HepG2 (cell line): Measurements from ENCODE around the gene CUL1. TPM values are rescaled to one million over a fixed set of nuclear protein-coding genes. Genes with fewer than 3 reads are reported as not detected.

Experiments
- BCL6 ChIP-seq: IDR thresholded peaks from 2 replicates; pipeline ENCODE4 v1.6.1; 2016; ENCODE audit warnings: missing genetic modification reagents, missing compliant biosample characterization
- KDM6A ChIP-seq: IDR thresholded peaks from 2 replicates; pipeline ENCODE4 v1.6.1; 2016; ENCODE audit warnings: low read depth
- KLF11 ChIP-seq: IDR thresholded peaks from 2 replicates; pipeline ENCODE4 v1.6.1; 2016; ENCODE audit warnings: missing compliant biosample characterization
- MAFK ChIP-seq, 2 experiments: IDR thresholded peaks in 1 of 2; conservative IDR thresholded peaks in 1 of 2; 2 replicates each; pipeline ENCODE4 v1.6.1; 2011; ENCODE audit warnings: improper control_type of control experiment in 2 of 2, low read length in 2 of 2
- PAF1 ChIP-seq: IDR thresholded peaks from 2 replicates; pipeline ENCODE4 v1.6.1; 2016; ENCODE audit warnings: missing genetic modification reagents, missing compliant biosample characterization
- PTBP1 ChIP-seq: fragments of 200-400 bp; formaldehyde crosslinking; IDR thresholded peaks from 2 replicates; pipeline ENCODE4 v1.6.1; 2018; ENCODE audit warnings: low read length, low read depth; ENCODE audit not compliant: poor library complexity, severe bottlenecking
- THYN1 ChIP-seq: sonication (generic); formaldehyde crosslinking; IDR thresholded peaks from 2 replicates; pipeline ENCODE4 v1.8.1; 2023; ENCODE audit warnings: low read depth, mild to moderate bottlenecking, moderate library complexity, missing genetic modification reagents, borderline replicate concordance
- XRCC5 ChIP-seq: fragments of 200-400 bp; formaldehyde crosslinking; optimal IDR thresholded peaks from 2 replicates; pipeline ENCODE3; 2017; ENCODE audit warnings: mild to moderate bottlenecking, low read length
- ZFP36L2 ChIP-seq: sonication (generic); formaldehyde crosslinking; IDR thresholded peaks from 2 replicates; pipeline ENCODE4 v1.4.0; 2020; ENCODE audit warnings: missing genetic modification reagents
- ZFP90 ChIP-seq: sonication (generic); formaldehyde crosslinking; IDR thresholded peaks from 2 replicates; pipeline ENCODE4 v1.8.0; 2022; ENCODE audit warnings: missing genetic modification reagents, mild to moderate bottlenecking, inconsistent platforms, borderline replicate concordance
- ZNF335 ChIP-seq: sonication (generic); formaldehyde crosslinking; IDR thresholded peaks from 2 replicates; pipeline ENCODE4 v1.4.0; 2020; ENCODE audit warnings: missing genetic modification reagents
- ZNF546 ChIP-seq: sonication (generic); formaldehyde crosslinking; conservative IDR thresholded peaks from 2 replicates; pipeline ENCODE4 v1.8.1; 2023; ENCODE audit warnings: mild to moderate bottlenecking, missing genetic modification reagents
- ZNF550 ChIP-seq: sonication (generic); formaldehyde crosslinking; IDR thresholded peaks from 2 replicates; pipeline ENCODE4 v1.4.0; 2020; ENCODE audit warnings: mild to moderate bottlenecking, missing genetic modification reagents, borderline replicate concordance
- ZNF768 ChIP-seq: sonication (generic); formaldehyde crosslinking; IDR thresholded peaks from 2 replicates; pipeline ENCODE4 v1.4.0; 2020; ENCODE audit warnings: missing genetic modification reagents
- polyA plus RNA-seq, 8 experiments: library from polyadenylated mRNA; depleted of rRNA in 3 of 8; stranded (reverse) in 7 of 8; unstranded in 1 of 8; fragments of >200 nt; fragmentation: Illumina TruSeq in 4 of 8; extraction: Trizol in 4 of 8; gene quantifications; 2 replicates each; pipeline versions ENCODE4 v1.2.1 to v1.2.3, GENCODE V29; 2011 to 2016; ENCODE audit warnings: low read depth in 4 of 8, missing spikeins in 1 of 8, mixed read lengths in 1 of 8; ENCODE audit not compliant: insufficient read depth in 1 of 8
- total RNA-seq, 5 experiments: library from RNA; depleted of rRNA; stranded (reverse); fragments of >200 nt; fragmentation: Illumina TruSeq; extraction: Trizol; gene quantifications; 2 replicates each; pipeline ENCODE4 v1.2.3, GENCODE V29; 2016; ENCODE audit warnings: low read depth in 1 of 5
- TF ChIP-seq, protein P1 (sequence below): sonication (generic); formaldehyde crosslinking; IDR thresholded peaks from 2 replicates; pipeline ENCODE4 v1.5.0; 2020; ENCODE audit warnings: mild to moderate bottlenecking, missing genetic modification reagents, borderline replicate concordance
- TF ChIP-seq, protein P2 (sequence below): IDR thresholded peaks from 2 replicates; pipeline ENCODE4 v1.6.1; 2018; ENCODE audit warnings: missing genetic modification reagents
- TF ChIP-seq, protein P3 (sequence below): sonication (generic); formaldehyde crosslinking; IDR thresholded peaks from 2 replicates; pipeline ENCODE4 v1.8.1; 2023; ENCODE audit warnings: mild to moderate bottlenecking, moderate library complexity, missing genetic modification reagents
- TF ChIP-seq, protein P4 (sequence below): sonication (generic); formaldehyde crosslinking; IDR thresholded peaks from 2 replicates; pipeline ENCODE4 v1.8.0; 2022; ENCODE audit warnings: low read depth, missing genetic modification reagents
- TF ChIP-seq, protein P5 (sequence below): sonication (generic); formaldehyde crosslinking; IDR thresholded peaks from 2 replicates; pipeline ENCODE4 v1.5.0; 2020; ENCODE audit warnings: missing genetic modification reagents

Gene CUL1
- total and polyA plus RNA-seq, 2 of the 13 experiments (the other 11 are each of a cell fraction or from before 2014, with no cell fraction given) = 30.1 to 45.9 TPM

DNA sequence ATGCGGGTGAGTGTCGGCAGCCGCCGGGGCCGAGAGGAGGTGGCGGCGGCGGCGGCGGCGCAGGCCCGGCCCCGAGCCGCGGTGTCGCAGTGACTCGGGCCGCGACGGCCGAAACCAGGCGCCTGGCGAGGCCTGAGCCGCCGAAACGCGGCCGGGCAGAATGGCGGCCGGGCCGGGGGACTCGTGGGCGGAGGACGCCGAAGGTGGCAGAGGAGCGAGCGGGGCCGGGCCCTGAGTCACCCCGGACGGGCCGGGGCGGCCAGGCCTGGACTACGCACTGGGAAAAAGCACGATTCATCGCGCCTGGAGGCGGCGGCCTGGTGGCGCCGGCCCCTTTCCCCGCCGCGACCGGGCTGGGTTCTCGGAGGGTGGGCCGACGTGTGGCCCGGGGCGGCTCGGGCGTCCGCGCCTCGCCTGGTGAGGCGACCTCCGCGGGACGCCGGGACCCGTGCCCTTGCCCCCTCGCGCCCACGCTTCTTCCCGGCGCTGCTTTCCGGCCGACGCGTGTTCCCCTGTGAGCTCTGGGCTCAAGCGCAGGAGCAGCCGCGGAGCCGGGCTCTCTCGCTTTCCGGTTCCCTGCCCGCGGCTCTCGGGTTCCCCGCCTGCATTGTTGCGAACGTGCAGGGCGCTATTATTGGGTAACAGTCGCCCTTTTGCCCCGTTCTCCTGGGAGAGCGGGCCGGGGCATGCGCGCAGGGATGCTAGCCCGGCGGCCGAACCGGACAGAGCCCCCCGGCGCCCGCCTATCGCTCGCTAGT is 500 bp downstream of the CUL1 start (continued):
- TF ChIP-seq, protein P1, sequence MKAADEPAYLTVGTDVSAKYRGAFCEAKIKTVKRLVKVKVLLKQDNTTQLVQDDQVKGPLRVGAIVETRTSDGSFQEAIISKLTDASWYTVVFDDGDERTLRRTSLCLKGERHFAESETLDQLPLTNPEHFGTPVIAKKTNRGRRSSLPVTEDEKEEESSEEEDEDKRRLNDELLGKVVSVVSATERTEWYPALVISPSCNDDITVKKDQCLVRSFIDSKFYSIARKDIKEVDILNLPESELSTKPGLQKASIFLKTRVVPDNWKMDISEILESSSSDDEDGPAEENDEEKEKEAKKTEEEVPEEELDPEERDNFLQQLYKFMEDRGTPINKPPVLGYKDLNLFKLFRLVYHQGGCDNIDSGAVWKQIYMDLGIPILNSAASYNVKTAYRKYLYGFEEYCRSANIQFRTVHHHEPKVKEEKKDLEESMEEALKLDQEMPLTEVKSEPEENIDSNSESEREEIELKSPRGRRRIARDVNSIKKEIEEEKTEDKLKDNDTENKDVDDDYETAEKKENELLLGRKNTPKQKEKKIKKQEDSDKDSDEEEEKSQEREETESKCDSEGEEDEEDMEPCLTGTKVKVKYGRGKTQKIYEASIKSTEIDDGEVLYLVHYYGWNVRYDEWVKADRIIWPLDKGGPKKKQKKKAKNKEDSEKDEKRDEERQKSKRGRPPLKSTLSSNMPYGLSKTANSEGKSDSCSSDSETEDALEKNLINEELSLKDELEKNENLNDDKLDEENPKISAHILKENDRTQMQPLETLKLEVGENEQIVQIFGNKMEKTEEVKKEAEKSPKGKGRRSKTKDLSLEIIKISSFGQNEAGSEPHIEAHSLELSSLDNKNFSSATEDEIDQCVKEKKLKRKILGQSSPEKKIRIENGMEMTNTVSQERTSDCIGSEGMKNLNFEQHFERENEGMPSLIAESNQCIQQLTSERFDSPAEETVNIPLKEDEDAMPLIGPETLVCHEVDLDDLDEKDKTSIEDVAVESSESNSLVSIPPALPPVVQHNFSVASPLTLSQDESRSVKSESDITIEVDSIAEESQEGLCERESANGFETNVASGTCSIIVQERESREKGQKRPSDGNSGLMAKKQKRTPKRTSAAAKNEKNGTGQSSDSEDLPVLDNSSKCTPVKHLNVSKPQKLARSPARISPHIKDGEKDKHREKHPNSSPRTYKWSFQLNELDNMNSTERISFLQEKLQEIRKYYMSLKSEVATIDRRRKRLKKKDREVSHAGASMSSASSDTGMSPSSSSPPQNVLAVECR (CRISPR knock-in tag) = peak; percentile 73
- TF ChIP-seq, protein P2, sequence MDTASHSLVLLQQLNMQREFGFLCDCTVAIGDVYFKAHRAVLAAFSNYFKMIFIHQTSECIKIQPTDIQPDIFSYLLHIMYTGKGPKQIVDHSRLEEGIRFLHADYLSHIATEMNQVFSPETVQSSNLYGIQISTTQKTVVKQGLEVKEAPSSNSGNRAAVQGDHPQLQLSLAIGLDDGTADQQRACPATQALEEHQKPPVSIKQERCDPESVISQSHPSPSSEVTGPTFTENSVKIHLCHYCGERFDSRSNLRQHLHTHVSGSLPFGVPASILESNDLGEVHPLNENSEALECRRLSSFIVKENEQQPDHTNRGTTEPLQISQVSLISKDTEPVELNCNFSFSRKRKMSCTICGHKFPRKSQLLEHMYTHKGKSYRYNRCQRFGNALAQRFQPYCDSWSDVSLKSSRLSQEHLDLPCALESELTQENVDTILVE (CRISPR knock-in tag) = no peak
- TF ChIP-seq ZFP90 (no peak; the same call in 1 of the 2 replicates), KDM6A (CRISPR knock-in tag) (no peak), ZNF335 (CRISPR knock-in tag) (0 out of 2 replicates have a peak, but pooled peaks have one; percentile 21), MAFK (conservative IDR thresholded peaks at IDR 0.05 in 1 of 2, IDR thresholded peaks at IDR 0.05 in 1 of 2; ENCODE audit: low read length in 2 of 2) (no peak), BCL6 (peak; percentile 49; the same call in 1 of the 2 replicates), ZNF546 (CRISPR knock-in tag) (0 out of 2 replicates have a peak, but pooled peaks have one; percentile 14), PTBP1 (no peak), PAF1 (CRISPR knock-in tag) (no peak), ZFP36L2 (CRISPR knock-in tag) (no peak), KLF11 (CRISPR knock-in tag) (no peak), ZNF768 (no peak), ZNF550 (CRISPR knock-in tag) (no peak), XRCC5 (peak; percentile 42), THYN1 (CRISPR knock-in tag) (no peak)
- TF ChIP-seq, protein P3, sequence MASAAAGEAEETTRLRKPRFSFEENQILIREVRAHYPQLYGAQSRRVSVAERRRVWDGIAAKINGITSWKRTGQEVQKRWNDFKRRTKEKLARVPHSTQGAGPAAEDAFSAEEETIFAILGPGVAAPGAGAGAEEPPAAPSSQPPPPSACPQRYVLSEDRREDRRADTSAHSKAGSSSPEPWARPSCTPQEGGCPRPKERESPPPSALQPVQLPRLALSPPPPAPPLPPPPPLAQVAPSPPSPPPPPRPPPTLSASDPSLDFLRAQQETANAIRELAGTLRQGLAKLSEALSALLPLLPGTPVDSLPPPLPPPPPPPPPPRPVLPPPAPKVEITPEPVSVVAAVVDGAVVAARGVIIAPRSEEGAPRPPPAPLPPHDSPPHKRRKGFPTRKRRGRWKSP = peak; percentile 85
- TF ChIP-seq, protein P4, sequence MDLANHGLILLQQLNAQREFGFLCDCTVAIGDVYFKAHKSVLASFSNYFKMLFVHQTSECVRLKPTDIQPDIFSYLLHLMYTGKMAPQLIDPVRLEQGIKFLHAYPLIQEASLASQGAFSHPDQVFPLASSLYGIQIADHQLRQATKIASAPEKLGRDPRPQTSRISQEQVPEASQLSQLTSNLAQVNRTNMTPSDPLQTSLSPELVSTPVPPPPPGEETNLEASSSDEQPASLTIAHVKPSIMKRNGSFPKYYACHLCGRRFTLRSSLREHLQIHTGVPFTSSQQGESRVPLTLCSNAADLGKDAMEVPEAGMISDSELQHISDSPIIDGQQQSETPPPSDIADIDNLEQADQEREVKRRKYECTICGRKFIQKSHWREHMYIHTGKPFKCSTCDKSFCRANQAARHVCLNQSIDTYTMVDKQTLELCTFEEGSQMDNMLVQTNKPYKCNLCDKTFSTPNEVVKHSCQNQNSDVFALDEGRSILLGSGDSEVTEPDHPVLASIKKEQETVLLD (CRISPR knock-in tag) = peak; percentile 79
- TF ChIP-seq, protein P5, sequence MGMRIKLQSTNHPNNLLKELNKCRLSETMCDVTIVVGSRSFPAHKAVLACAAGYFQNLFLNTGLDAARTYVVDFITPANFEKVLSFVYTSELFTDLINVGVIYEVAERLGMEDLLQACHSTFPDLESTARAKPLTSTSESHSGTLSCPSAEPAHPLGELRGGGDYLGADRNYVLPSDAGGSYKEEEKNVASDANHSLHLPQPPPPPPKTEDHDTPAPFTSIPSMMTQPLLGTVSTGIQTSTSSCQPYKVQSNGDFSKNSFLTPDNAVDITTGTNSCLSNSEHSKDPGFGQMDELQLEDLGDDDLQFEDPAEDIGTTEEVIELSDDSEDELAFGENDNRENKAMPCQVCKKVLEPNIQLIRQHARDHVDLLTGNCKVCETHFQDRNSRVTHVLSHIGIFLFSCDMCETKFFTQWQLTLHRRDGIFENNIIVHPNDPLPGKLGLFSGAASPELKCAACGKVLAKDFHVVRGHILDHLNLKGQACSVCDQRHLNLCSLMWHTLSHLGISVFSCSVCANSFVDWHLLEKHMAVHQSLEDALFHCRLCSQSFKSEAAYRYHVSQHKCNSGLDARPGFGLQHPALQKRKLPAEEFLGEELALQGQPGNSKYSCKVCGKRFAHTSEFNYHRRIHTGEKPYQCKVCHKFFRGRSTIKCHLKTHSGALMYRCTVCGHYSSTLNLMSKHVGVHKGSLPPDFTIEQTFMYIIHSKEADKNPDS = peak; percentile 49; the same call in 1 of the 2 replicates
